BLaER1 (cell line): ENCODE results near the gene CRB2.
A peak's percentile ranks its signal among the peaks of the same experiment; 100 is the strongest.

Experiments used
- H3K27ac ChIP-seq: shearing (Covaris generic); formaldehyde crosslinking; 2 replicates; pipeline ENCODE4 v1.8.1; 2022
- H3K27me3 ChIP-seq: shearing (Covaris generic); formaldehyde crosslinking; 2 replicates; pipeline ENCODE4 v1.8.1; 2022
- H3K36me3 ChIP-seq: shearing (Covaris generic); formaldehyde crosslinking; 2 replicates; pipeline ENCODE4 v1.8.1; 2022
- H3K4me1 ChIP-seq: shearing (Covaris generic); formaldehyde crosslinking; 2 replicates; pipeline ENCODE4 v1.8.1; 2022
- H3K4me2 ChIP-seq: shearing (Covaris generic); formaldehyde crosslinking; 2 replicates; pipeline ENCODE4 v1.8.1; 2022
- H3K4me3 ChIP-seq: shearing (Covaris generic); formaldehyde crosslinking; 2 replicates; pipeline ENCODE4 v1.8.1; 2022
- H3K9ac ChIP-seq: shearing (Covaris generic); formaldehyde crosslinking; 2 replicates; pipeline ENCODE4 v1.8.1; 2022
- H3K9me3 ChIP-seq: shearing (Covaris generic); formaldehyde crosslinking; 2 replicates; pipeline ENCODE4 v1.8.1; 2022
- H4K20me1 ChIP-seq: shearing (Covaris generic); formaldehyde crosslinking; 2 replicates; pipeline ENCODE4 v1.8.1; 2022
- Cebpa-rat ChIP-seq: shearing (Covaris generic); IDR thresholded peaks from 2 replicates; pipeline ENCODE4 v1.8.1; 2022

CRB2 gene

DNA sequence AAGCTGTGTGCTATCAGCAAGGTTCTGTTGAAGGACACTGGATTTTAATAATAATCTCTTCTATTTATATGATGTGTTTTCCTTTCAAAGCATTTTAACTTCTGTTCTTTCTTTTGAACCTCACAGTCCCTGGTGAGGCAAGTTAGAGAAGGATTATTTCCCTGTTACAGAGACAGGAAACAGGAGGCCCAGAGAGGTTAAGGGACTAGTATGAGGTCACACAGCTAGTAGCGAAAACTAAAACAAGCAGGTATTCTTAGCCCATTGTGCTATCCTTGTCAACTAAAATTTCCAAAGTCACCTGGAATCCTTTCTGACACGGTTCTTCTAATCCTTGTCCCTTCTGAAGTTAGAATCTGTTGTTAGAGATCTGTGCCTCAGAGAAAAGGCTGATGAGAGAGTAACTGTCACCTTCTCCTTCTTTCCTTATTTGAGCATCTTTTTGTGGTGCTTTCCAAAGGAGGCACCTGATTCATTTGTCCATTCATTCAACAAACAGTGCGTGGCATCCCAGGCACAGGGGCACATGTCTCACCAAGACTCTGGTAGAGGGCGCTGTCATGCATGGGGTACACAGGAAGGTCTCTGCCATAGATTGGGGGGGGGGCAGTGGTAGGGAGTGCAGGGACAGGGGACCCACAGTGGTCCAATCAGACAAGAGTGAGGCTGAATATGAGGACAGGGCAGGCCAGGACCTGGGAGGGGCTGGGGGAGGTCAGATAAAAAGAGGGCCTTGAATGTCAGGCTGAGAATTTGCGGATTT is 61.5 kb downstream of the CRB2 start:
- no peak for TF ChIP-seq Cebpa-rat
- Histone ChIP-seq H3K27me3 (peaks cover 15% of the 10 kb centered on the region; the same call in 1 of the 2 replicates), H3K27ac (no peak overlapping the region), H3K4me2 (no peak overlapping the region), H4K20me1 (peaks cover 54% of the 10 kb centered on the region), H3K9ac (no peak overlapping the region), H3K4me3 (no peak overlapping the region), H3K4me1 (peaks cover 35% of the 10 kb centered on the region), H3K9me3 (no peaks in the 10 kb centered on the region), H3K36me3 (peaks cover 20% of the 10 kb centered on the region)

GRCh38 chr9:123418052-123418430 is 62.0 kb downstream of the CRB2 start:
- H4K20me1 ChIP-seq, result peaks cover 54% of the 10 kb centered on the region
- H3K9ac ChIP-seq, result no peak overlapping the region
- H3K36me3 ChIP-seq, result peaks cover 25% of the 10 kb centered on the region
- no peak overlapping the region for H3K27ac ChIP-seq
- no peak overlapping the region for H3K4me3 ChIP-seq
- no peak overlapping the region for H3K4me2 ChIP-seq
- H3K9me3 ChIP-seq, result no peaks in the 10 kb centered on the region
- no peak for TF ChIP-seq Cebpa-rat
- H3K4me1 ChIP-seq, result peaks cover 35% of the 10 kb centered on the region
- H3K27me3 ChIP-seq, result peaks cover 15% of the 10 kb centered on the region; the same call in 1 of the 2 replicates

DNA sequence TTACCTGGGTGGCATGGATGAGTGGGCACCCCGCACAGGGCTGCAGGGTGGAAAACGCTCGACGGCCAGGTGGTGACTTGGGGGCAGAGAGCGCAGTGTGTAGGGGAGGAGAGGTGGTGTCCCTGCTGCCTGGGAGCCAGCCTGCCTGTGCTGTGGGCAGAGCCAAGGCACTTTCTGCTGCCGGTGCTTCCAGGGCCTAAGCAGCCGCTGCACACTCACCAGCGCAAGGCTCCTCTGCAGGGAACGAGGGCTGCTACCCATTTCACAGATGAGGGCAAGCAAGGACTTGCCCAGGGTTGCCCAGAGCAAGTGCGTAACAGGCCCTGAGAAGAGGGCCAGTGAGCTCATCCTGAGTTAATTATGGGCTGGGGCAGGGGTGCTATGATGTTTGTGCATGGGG is 62.5 kb downstream of the CRB2 start:
- Histone ChIP-seq H3K4me1 (peaks cover 35% of the 10 kb centered on the region), H4K20me1 (peaks cover 54% of the 10 kb centered on the region), H3K36me3 (peaks cover 30% of the 10 kb centered on the region), H3K9me3 (no peaks in the 10 kb centered on the region), H3K27ac (no peak overlapping the region), H3K27me3 (peaks cover 15% of the 10 kb centered on the region; the same call in 1 of the 2 replicates), H3K4me2 (no peak overlapping the region), H3K4me3 (no peak overlapping the region), H3K9ac (no peak overlapping the region)
- no peak for TF ChIP-seq Cebpa-rat

- no peak for TF ChIP-seq Cebpa-rat
- no peak overlapping the region for H3K4me3 ChIP-seq
- peaks cover 35% of the 10 kb centered on the region for H3K4me1 ChIP-seq
- no peak overlapping the region for H3K4me2 ChIP-seq
- H3K27me3 ChIP-seq, result peaks cover 15% of the 10 kb centered on the region; the same call in 1 of the 2 replicates
- H3K36me3 ChIP-seq, result peaks cover 31% of the 10 kb centered on the region
- H3K27ac ChIP-seq, result no peak overlapping the region
- peaks cover 56% of the 10 kb centered on the region for H4K20me1 ChIP-seq
- H3K9ac ChIP-seq, result no peak overlapping the region
- no peaks in the 10 kb centered on the region for H3K9me3 ChIP-seq
Measured at GRCh38 chr9:123419091-123419490, 63.1 kb downstream of the CRB2 start.

- H3K27me3 ChIP-seq, result peaks cover 15% of the 10 kb centered on the region; the same call in 1 of the 2 replicates
- no peak overlapping the region for H3K4me3 ChIP-seq
- no peak overlapping the region for H3K27ac ChIP-seq
- TF ChIP-seq Cebpa-rat, result no peak
- peaks cover 54% of the 10 kb centered on the region for H4K20me1 ChIP-seq
- no peaks in the 10 kb centered on the region for H3K9me3 ChIP-seq
- peak overlapping the region; percentile 42 for H3K4me2 ChIP-seq
- H3K36me3 ChIP-seq, result peaks cover 38% of the 10 kb centered on the region
- H3K4me1 ChIP-seq, result peaks cover 29% of the 10 kb centered on the region
- no peak overlapping the region for H3K9ac ChIP-seq
Measured at GRCh38 chr9:123419721-123420591, 64.0 kb downstream of the CRB2 start.

GRCh38 chr9:123420592-123421111 is 64.7 kb downstream of the CRB2 start:
- Histone ChIP-seq H4K20me1 (peaks cover 47% of the 10 kb centered on the region), H3K4me2 (peak overlapping the region; percentile 55), H3K4me3 (no peak overlapping the region), H3K9ac (no peak overlapping the region), H3K4me1 (peaks cover 22% of the 10 kb centered on the region), H3K27ac (no peak overlapping the region), H3K9me3 (no peaks in the 10 kb centered on the region), H3K36me3 (peaks cover 38% of the 10 kb centered on the region), H3K27me3 (peaks cover 15% of the 10 kb centered on the region; the same call in 1 of the 2 replicates)
- no peak for TF ChIP-seq Cebpa-rat

DNA sequence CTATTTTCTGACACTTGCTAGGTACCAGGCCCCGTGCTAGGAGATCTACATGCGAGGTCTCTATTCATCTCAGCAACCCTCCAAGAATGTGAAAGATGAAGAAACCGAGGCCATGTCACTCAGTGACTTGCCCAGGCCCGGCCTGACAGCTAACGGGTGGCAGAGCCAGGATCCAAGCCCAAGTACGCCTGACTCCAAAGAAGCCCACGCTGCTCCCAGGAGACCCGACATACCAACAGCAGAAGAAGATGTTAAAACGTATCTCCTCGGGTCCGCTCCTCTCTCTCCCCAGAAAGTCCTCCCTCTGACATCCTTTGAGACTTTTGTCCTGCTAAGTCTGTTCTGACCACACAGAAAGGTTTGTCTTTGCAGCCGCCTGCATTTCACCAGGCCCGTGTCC is 65.2 kb downstream of the CRB2 start:
- peaks cover 15% of the 10 kb centered on the region; the same call in 1 of the 2 replicates for H3K27me3 ChIP-seq
- H3K27ac ChIP-seq, result no peak overlapping the region
- H3K36me3 ChIP-seq, result peaks cover 38% of the 10 kb centered on the region
- no peaks in the 10 kb centered on the region for H3K9me3 ChIP-seq
- H3K4me1 ChIP-seq, result peaks cover 19% of the 10 kb centered on the region
- no peak overlapping the region for H3K4me3 ChIP-seq
- no peak for TF ChIP-seq Cebpa-rat
- peaks cover 42% of the 10 kb centered on the region for H4K20me1 ChIP-seq
- no peak overlapping the region for H3K9ac ChIP-seq
- peak overlapping the region; percentile 55 for H3K4me2 ChIP-seq

GRCh38 chr9:123421801-123422455 is 65.9 kb downstream of the CRB2 start:
- H3K4me3 ChIP-seq, result no peak overlapping the region
- H3K36me3 ChIP-seq, result peaks cover 42% of the 10 kb centered on the region
- no peaks in the 10 kb centered on the region for H3K9me3 ChIP-seq
- H3K4me2 ChIP-seq, result peak overlapping the region; percentile 55
- H3K27ac ChIP-seq, result no peak overlapping the region
- peaks cover 19% of the 10 kb centered on the region for H3K4me1 ChIP-seq
- peaks cover 15% of the 10 kb centered on the region; the same call in 1 of the 2 replicates for H3K27me3 ChIP-seq
- TF ChIP-seq Cebpa-rat, result no peak
- H4K20me1 ChIP-seq, result peaks cover 36% of the 10 kb centered on the region
- no peak overlapping the region for H3K9ac ChIP-seq

DNA sequence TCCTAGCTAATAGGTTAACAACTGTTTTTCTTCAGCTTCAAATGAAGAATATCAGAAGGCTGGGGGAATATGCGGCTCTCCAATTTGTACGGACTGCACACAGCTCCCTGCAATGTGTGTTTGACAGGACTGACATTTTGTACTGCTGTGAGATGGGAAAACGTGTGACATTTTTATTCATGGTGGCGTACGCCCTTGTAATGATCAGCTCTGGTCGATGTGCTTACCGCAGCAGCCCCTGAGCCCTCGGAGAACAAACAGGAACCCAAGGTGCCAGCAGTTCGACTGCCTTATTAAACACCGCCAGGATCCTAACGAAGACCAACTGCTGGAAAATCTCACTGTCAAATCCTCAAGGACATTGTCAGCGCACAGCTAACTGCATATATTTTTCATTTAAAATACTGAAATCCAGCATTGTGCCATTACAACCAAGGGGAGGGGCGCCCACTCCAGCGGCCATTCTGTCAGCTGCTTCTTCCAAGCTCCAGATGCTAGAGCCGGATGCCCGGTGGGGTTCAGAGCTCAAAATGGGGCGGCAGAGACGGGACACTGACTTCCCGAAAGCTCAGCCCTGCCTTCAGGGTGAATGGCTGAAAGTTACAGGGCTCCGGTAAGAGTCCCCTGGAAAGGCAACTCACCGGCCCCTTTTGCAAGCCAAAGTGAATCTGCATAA is 66.8 kb downstream of the CRB2 start:
- Histone ChIP-seq H3K27me3 (peaks cover 15% of the 10 kb centered on the region; the same call in 1 of the 2 replicates), H3K9me3 (no peaks in the 10 kb centered on the region), H3K36me3 (peaks cover 50% of the 10 kb centered on the region), H3K4me1 (peaks cover 19% of the 10 kb centered on the region), H3K9ac (no peak overlapping the region), H4K20me1 (peaks cover 36% of the 10 kb centered on the region), H3K4me3 (no peak overlapping the region), H3K4me2 (no peak overlapping the region), H3K27ac (no peak overlapping the region)
- no peak for TF ChIP-seq Cebpa-rat
